ENCODE results near the gene TTC33.
"Not testable (repeated sequence)": the region's sequence is repeated elsewhere in the genome, so short reads cannot be mapped to it uniquely, and the experiment has no call there.

The TTC33 gene

GRCh38 chr5:40654377-40654991 lies 101.3 kb downstream of the TTC33 start:
- no peak for DNase-seq

GRCh38 chr5:40653221-40654022 lies 102.3 kb downstream of the TTC33 start:
- DNase-seq, result no peak

GRCh38 chr5:40652441-40653220 lies 103.1 kb downstream of the TTC33 start:
- no peak for DNase-seq

- no peak for DNase-seq
Observed at GRCh38 chr5:40651201-40651600, 104.6 kb downstream of the TTC33 start.

GRCh38 chr5:40649463-40650030 lies 106.2 kb downstream of the TTC33 start:
- no peak for DNase-seq

GRCh38 chr5:40648150-40648549 lies 107.6 kb downstream of the TTC33 start:
- no peak for DNase-seq

- no peak for DNase-seq
Observed at GRCh38 chr5:40646266-40646665, 109.5 kb downstream of the TTC33 start.

GRCh38 chr5:40639531-40639930 lies 116.2 kb downstream of the TTC33 start:
- not testable (repeated sequence) for DNase-seq

- DNase-seq, result no peak
Observed at GRCh38 chr5:40634593-40634992, 121.2 kb downstream of the TTC33 start.

- no peak for DNase-seq
Observed at GRCh38 chr5:40634154-40634553, 121.6 kb downstream of the TTC33 start.

GRCh38 chr5:40631236-40631635 lies 124.5 kb downstream of the TTC33 start:
- DNase-seq, result no peak

GRCh38 chr5:40630126-40630525 lies 125.6 kb downstream of the TTC33 start:
- no peak for DNase-seq

GRCh38 chr5:40628407-40628806 lies 127.4 kb downstream of the TTC33 start:
- DNase-seq, result peak in 1 of 56 donors; percentile 0

- DNase-seq, result no peak
Observed at GRCh38 chr5:40627706-40628105, 128.1 kb downstream of the TTC33 start.

- no peak for DNase-seq
Observed at GRCh38 chr5:40626801-40627200, 129.0 kb downstream of the TTC33 start.

- no peak for DNase-seq
Observed at GRCh38 chr5:40623480-40624420, 132.0 kb downstream of the TTC33 start.

- DNase-seq, result no peak
Observed at GRCh38 chr5:40622463-40623252, 133.1 kb downstream of the TTC33 start.

- DNase-seq, result no peak
Observed at GRCh38 chr5:40619421-40619820, 136.3 kb downstream of the TTC33 start.

- DNase-seq, result no peak
Observed at GRCh38 chr5:40618926-40619325, 136.8 kb downstream of the TTC33 start.

- DNase-seq, result no peak
Observed at GRCh38 chr5:40616781-40617180, 139.0 kb downstream of the TTC33 start.

All from amygdala (tissue), 56 donors.